IPS-18a (cell line): ENCODE results near the gene SPOCK2.

ENCODE experiments used
- H3K27ac ChIP-seq: one replicate; pipeline ENCODE4 v1.5.1; 2013; ENCODE audit warnings: low read length
- H3K27me3 ChIP-seq: one replicate; pipeline ENCODE4 v1.6.1; 2013; ENCODE audit warnings: mild to moderate bottlenecking, low read length; ENCODE audit not compliant: control insufficient read depth, insufficient read depth
- H3K36me3 ChIP-seq: one replicate; pipeline ENCODE4 v1.6.1; 2013; ENCODE audit warnings: low read depth, low read length; ENCODE audit not compliant: control insufficient read depth
- H3K4me1 ChIP-seq: one replicate; pipeline ENCODE4 v1.6.1; 2013; ENCODE audit warnings: low read depth, low read length; ENCODE audit not compliant: control insufficient read depth
- H3K4me3 ChIP-seq: one replicate; pipeline ENCODE4 v1.5.1; 2013; ENCODE audit warnings: low read length
- H3K9ac ChIP-seq: one replicate; pipeline ENCODE4 v1.6.1; 2013; ENCODE audit warnings: mild to moderate bottlenecking, low read length, moderate library complexity
- H3K9me3 ChIP-seq: one replicate; pipeline ENCODE4 v1.6.1; 2013; ENCODE audit warnings: low read depth, low read length; ENCODE audit not compliant: control insufficient read depth

Gene SPOCK2

GRCh38 chr10:72083790-72084459 is 4.4 kb downstream of the SPOCK2 start:
- Histone ChIP-seq H3K4me3 (no peak overlapping the region), H3K4me1 (peaks cover 9% of the 10 kb centered on the region), H3K9me3 (no peaks in the 10 kb centered on the region), H3K9ac (no peak overlapping the region), H3K27ac (no peak overlapping the region), H3K27me3 (peaks cover 46% of the 10 kb centered on the region), H3K36me3 (no peaks in the 10 kb centered on the region)

GRCh38 chr10:72082856-72083789 is 5.2 kb downstream of the SPOCK2 start:
- Histone ChIP-seq H3K9ac (no peak overlapping the region), H3K27me3 (peaks cover 38% of the 10 kb centered on the region), H3K36me3 (no peaks in the 10 kb centered on the region), H3K4me1 (peaks cover 3% of the 10 kb centered on the region), H3K4me3 (no peak overlapping the region), H3K9me3 (no peaks in the 10 kb centered on the region), H3K27ac (no peak overlapping the region)

GRCh38 chr10:72081772-72082590 is 6.4 kb downstream of the SPOCK2 start:
- Histone ChIP-seq H3K9ac (no peak overlapping the region), H3K27me3 (peaks cover 26% of the 10 kb centered on the region), H3K36me3 (no peaks in the 10 kb centered on the region), H3K4me1 (peaks cover 3% of the 10 kb centered on the region), H3K27ac (no peak overlapping the region), H3K9me3 (no peaks in the 10 kb centered on the region), H3K4me3 (no peak overlapping the region)

DNA sequence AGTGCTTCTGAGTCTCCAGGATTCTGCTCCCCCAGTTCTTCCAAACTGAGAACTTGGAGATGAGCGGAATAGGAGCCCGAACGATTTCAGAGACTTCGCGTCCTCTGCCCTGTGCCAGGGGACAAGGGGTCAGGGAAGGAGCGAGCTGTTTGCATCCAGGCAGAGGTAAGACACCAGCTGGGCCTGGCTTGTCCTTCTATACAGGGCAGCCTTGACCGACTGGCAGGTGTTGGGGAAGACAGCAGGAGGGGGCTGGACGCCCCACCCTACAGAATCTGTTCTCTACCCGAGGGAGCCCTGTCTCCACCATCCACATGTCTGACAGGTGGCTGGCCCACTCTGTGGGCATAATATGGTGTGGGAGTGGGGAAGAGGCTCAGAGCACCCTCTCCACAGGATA is 7.1 kb downstream of the SPOCK2 start:
- Histone ChIP-seq H3K27ac (no peak overlapping the region), H3K36me3 (no peaks in the 10 kb centered on the region), H3K9me3 (no peaks in the 10 kb centered on the region), H3K9ac (no peak overlapping the region), H3K4me3 (no peak overlapping the region), H3K27me3 (peaks cover 19% of the 10 kb centered on the region), H3K4me1 (no peaks in the 10 kb centered on the region)

DNA sequence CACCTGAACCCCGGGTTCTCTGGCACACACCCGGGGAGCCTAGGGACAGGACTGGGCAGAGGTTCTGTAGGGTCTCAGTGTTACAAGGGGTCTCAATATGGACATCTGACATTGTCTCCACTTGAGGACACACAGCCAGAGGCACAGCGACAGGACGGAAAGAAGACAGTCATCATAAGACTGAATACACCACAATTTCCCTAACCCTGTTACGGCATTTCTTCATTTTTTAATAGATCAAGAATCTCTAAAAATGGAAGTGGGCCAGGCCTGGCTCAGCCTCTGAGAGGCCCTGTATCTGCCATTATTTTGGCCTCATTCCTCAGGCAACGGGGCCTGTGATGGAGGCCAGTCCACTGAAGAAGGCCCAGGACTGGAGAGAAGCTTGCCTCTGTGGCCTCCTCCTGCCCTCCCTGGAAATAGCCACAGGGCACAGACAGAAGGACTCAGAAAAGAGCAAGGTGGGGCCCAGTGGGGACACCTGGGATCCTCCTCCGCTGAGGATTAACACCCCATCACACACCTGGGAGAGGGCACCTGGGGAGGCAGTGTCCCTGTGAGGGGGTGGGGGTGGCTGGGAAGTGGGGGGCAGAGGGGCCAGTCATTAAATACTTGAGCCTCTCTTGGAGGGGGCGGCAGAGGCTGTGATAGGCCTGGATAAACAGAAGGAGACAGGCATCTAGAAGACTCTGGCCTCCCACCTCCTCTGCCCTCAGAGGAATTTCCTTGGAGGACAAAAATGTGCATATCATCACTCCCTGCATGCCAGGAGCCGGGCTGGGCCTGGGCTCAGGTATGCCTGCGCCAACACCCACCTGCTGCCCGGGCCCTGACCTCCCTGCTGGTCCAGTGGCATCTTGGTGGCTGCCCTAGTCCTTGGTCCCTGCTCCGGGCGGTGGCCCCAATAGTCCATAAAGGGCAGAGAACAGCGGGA is 8.0 kb downstream of the SPOCK2 start:
- H3K27ac ChIP-seq = no peak overlapping the region
- H3K27me3 ChIP-seq = peaks cover 10% of the 10 kb centered on the region
- H3K4me3 ChIP-seq = no peak overlapping the region
- H3K9ac ChIP-seq = no peak overlapping the region
- no peaks in the 10 kb centered on the region for H3K4me1 ChIP-seq
- no peaks in the 10 kb centered on the region for H3K9me3 ChIP-seq
- no peaks in the 10 kb centered on the region for H3K36me3 ChIP-seq

DNA sequence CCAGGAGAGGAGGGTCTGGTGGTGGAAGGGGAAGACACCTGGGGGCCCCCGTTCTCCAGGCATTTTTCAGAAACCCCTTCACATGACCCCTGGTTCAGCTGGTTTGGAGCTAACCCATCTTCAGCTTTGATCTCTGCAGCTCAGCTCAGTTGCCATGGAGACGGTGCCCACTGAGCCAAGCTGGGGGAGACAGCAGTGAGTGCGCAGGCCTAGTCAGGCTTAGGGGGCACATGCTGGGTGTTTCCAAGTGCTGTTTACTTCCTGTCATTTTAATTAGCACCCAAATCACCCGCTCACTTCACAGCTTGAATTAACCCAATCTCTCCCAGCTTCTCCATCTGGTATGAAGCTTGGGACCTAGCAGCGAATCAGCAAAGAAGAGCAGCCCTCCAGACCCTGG is 9.0 kb downstream of the SPOCK2 start:
- H3K27me3 ChIP-seq = peaks cover under 1% of the 10 kb centered on the region
- no peak overlapping the region for H3K9ac ChIP-seq
- H3K36me3 ChIP-seq = no peaks in the 10 kb centered on the region
- no peak overlapping the region for H3K27ac ChIP-seq
- H3K4me1 ChIP-seq = no peaks in the 10 kb centered on the region
- no peaks in the 10 kb centered on the region for H3K9me3 ChIP-seq
- no peak overlapping the region for H3K4me3 ChIP-seq

DNA sequence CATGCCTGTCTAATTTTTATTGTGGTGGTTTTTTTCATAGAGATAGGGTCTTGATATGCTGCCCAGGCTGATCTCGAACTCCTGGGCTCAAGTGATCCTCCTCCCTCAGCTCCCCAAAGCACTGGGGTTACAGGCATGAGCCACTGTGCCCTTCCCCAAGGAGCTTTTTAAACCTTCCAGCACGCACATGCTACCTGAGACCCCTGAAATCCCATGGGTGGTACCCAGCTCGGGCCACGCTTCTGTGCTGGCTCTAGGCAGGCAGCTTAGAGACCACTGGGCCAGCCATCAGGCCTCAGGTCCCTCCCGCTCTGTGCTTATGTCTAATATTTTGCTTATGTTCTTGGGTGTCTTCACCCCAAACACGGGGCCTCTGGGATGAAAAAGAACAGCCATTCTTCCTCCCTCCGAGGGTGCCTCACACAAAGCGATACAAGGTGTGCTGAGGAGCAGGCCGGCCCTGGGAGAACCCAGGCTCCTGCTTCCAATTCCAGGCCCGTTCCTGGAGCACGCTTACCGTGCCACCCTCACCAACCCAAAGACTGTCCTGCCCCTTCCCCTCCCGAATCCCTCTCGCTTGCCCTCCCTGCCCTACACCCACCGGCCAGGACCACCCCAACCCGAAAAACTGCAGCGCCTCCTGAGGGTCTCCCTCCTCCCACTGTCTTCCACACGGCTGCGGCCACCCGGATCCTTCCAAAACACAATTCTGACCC is 10.9 kb downstream of the SPOCK2 start:
- Histone ChIP-seq H3K4me1 (no peaks in the 10 kb centered on the region), H3K27ac (no peak overlapping the region), H3K9ac (no peak overlapping the region), H3K36me3 (no peaks in the 10 kb centered on the region), H3K27me3 (no peaks in the 10 kb centered on the region), H3K9me3 (no peaks in the 10 kb centered on the region), H3K4me3 (no peak overlapping the region)

DNA sequence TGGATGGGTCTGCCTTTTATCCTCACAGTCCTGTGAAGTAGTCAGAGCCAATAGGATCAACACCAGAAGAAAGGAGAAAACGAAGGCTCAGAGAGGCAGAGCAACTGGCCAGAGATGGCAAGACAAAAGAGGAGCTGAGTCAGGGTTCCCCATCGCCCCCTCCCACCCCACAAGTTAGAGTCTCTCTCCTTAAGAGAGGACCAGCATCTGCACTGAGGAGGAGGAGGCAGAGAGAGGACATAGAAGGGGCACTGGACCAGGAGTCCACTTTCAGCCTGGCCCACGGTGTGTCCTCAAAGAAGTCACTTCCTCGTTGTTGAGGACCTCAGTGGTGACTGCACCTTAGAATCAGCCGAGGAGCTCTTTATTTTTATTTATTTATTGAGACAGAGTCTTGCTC is 11.6 kb downstream of the SPOCK2 start:
- Histone ChIP-seq H3K9me3 (no peaks in the 10 kb centered on the region), H3K27ac (no peak overlapping the region), H3K27me3 (no peaks in the 10 kb centered on the region), H3K36me3 (no peaks in the 10 kb centered on the region), H3K4me1 (no peaks in the 10 kb centered on the region), H3K4me3 (no peak overlapping the region), H3K9ac (no peak overlapping the region)

DNA sequence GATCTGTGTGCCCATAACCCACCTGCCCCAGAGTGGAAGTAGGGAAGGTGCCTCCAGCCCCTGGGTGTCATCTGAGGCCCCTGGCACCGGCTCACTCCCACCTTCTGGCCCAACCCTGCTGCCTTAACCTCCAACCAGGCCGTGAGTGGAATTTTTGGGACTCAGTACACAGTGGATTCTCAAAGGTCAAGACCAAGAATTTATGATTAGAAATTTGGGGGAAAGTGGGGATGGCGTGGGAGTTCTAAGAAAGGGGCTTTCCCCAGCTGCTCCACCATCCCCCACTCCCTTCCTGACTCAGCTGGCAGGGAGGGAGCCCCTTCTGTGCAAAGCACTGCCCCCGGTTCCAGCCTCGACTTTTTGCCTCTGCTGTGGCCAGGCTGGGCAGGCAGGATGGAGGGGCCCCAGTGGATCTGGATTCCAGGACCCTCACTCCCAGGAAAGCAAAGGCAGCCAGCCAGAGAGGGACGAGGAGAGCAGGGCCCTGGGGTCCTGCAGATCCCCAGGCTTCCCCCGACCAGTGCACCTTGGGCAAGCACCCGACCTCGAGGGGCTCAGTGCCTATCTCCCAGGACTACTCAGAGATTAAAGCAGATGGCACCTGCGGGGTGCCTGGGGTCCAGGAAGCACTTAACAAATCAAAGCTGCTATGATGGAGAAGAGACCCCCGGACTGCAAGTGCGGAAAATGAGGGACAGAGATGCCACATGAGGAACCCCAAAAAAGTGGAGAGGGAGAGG is 12.8 kb downstream of the SPOCK2 start:
- H3K27ac ChIP-seq = no peak overlapping the region
- no peak overlapping the region for H3K9ac ChIP-seq
- no peaks in the 10 kb centered on the region for H3K27me3 ChIP-seq
- no peaks in the 10 kb centered on the region for H3K36me3 ChIP-seq
- no peaks in the 10 kb centered on the region for H3K4me1 ChIP-seq
- no peak overlapping the region for H3K4me3 ChIP-seq
- H3K9me3 ChIP-seq = no peaks in the 10 kb centered on the region
